Stimulated activated CD4-positive, alpha-beta T cell treated with anti-CD3 and anti-CD28 coated beads, Interleukin-12 subunit alpha, Interleukin-12 subunit beta, amount 100 ng/mL, for 4 hours (primary cell): ENCODE measurements around the gene DSTYK.
"Not testable (repeated sequence)": the region's sequence is repeated elsewhere in the genome, so short reads cannot be mapped to it uniquely, and the experiment has no call there.

Source experiments
- DNase-seq: peaks from one replicate; pipeline ENCODE4 v3.0.0-alpha.2; 2020

DSTYK gene

GRCh38 chr1:205241366-205242030 lies 30.0 kb upstream of the DSTYK start:
- no peak for DNase-seq

DNA sequence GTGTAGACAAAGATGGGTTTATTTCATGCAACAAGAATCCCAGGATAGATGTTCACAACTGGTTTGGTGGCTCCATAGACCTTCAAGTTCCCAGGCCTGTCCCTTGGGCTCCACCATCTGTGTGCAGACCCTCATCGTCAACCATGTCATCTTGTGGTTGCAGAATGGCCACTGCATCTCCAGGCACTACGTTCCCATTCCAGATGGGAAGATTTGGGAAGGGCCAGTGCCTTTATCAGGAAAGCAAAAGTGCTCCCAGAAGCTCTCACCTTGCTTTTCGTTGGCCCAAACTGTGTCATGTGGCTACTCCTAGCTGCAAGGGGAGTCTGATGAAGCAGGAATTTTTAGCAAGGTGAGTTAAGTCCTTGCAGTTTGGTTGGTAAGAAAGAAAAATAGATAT lies 29.1 kb upstream of the DSTYK start:
- DNase-seq = no peak

DNA sequence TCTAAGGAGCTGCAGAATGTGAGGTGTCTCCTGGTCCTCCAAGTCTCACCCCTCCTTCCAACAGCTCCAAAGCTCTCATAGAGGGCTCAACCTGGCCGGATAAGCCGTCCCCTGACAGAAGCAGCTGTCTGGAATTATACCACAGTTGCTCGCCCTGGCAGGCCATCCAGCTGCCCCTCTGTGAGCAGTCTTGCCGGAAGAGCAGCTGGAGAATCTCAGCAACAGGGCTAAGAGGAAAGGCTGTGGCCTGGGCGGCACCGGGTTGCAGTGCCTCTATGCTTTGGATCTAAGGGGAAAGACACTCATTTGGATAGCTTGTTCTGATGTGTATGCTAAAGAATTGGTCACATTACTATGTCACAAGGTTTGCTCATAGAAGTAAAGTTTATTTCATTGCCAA lies 28.6 kb upstream of the DSTYK start:
- no peak for DNase-seq

DNA sequence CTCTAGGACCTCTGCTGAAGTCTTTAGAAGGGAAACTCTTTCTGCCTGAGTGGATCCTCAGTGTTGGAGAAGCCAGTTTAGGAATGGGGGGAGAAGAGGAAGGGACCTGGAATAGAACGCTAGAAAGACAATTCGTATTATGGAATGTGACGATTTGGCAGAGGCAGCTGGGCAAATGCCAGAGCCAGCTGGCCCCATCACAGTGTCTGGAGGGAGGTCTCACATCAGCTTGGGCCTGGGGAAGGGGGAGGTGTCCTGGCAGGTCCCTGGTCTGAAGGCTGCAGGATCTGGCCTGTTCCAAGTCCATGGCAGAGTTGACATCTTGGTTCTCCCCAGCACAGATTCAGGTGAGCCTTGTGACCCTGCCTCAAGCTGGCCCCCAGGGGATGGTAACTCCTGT lies 27.6 kb upstream of the DSTYK start:
- DNase-seq = no peak

DNA sequence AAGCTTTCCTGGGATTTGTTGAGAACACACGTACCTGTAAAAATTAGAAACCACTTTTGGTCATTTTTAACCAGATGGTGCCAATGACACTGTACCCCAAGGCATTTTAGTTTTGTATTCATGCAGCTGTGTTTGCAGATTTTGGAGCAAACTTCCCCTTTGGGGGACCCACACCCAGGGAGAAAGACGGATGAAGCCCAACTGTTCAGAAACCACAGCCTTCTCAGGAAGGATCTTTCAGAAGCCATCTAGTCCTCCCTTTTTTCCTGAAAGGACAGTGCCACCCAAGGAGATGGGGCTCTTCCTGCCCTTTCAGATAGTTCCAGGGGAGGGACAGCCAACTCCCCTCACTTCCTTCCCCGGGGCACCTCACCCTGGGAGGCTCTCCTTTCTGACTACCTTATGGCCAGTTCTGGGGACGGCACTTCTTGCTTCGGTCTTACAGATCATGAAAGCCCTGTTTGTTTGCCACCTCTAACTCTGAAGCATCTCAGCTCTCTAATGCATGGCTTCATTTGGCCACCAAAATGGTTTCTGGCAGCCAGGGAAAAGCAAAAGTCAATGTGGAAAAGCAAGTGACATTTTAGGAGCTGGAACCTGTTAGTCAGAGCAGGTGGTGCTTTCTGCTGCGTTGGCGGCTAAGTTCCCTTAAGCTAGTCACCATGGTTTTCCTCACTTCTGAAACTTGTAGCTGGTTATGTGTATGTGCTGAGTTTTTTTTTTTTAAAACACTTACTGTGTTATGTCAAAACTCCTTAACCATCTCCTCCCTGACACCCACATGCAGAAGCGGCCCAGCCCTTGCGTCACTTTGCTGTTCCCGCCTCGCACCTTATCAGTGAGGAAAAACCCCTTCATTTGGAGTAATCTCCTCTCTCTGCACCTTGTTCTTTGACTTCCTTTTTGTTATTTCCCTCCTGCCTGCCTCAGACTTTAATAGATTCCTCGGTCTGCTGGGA lies 26.3 kb upstream of the DSTYK start:
- DNase-seq = peak; percentile 50

- DNase-seq = no peak
These were observed 25.5 kb upstream of the DSTYK start for GRCh38 chr1:205236951-205237475.

DNA sequence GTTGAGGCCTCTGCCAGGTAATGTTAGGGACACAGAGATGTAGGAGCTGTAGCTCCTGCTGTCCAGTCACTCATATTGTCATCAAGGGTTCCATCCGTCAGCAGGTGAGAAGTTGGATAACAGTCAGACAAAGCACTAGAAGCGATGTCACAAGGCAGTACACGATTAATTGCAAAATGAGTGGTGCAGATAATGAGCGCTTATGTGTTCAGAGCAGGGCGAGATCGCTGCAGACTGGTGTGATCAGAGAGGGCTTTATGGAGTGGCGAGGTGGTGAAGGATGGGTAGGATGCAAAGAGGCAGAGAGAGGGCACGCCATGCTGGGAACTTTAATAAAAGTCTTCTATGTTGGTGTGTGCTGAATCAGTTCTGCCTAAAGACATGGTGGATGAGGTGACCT lies 25.0 kb upstream of the DSTYK start:
- DNase-seq = no peak

- no peak for DNase-seq
These were observed 24.4 kb upstream of the DSTYK start for GRCh38 chr1:205235951-205236350.

DNA sequence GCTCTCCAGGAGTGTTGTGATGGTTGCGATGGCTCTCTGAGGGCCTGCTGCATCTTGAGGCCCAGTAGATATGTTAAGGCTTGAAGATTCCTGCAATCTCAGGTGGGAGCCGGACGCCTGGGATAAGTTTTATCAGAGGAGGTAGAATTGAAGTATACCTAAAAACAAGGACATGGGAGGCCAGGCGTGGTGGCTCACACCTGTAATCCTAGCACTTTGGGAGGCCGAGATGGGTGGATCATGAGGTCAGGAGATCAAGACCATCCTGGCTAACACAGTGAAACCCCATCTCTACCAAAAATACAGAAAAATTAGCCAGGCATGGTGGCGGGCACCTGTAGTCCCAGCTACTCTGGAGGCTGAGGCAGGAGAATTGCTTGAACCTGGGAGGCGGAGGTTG lies 22.5 kb upstream of the DSTYK start:
- DNase-seq = not testable (repeated sequence)

GRCh38 chr1:205232945-205233397 lies 21.5 kb upstream of the DSTYK start:
- no peak for DNase-seq

DNA sequence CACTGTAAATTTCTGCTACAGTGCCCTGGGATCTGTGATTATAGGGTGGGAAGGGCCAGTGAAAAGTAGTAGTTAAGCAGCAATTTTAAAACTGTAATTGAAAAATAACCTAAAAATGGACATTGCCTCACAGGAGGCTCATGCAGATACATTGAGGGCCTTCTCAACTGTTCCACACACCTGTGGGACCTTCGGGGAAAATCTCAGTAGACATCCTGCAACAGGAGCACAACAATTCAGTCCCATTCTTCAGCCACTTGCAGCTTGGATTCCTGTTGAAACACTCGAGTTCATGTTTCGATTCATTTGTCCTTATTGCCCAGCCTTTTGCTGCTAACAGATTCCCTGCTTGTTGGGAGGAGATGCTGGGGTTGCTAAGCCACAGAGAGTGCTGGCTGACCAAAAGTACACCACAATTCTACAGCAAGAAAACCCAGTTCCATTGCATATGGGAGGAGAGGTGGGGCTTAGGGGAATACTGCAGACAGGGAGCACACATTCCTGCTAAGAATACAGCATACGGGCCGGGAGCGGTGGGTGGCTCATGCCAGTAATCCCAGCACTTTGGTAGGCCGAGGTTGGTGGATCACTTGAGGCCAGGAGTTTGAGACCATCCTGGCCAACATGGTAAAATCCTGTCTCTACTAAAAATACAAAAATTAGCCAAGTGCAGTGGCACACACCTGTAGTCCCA lies 20.8 kb upstream of the DSTYK start:
- no peak for DNase-seq

DNA sequence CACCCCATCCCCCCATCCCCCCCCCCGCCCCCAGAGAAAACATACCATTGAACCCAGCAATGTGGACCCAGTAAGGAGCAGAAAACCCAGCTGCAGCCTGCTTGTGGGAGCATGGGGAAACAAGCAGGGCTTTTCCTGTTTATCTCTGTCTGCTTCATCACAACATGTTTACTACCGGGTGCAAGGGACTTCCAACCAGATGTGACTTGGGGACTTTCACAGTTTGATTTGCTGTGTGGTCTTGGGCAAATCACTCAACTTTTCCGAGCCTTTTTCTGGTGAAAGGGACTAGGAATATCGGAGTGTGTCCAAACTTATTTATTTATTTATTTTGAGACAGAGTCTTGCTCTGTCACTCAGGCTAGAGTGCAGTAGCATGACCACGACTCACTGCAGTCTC lies 19.5 kb upstream of the DSTYK start:
- no peak for DNase-seq

DNA sequence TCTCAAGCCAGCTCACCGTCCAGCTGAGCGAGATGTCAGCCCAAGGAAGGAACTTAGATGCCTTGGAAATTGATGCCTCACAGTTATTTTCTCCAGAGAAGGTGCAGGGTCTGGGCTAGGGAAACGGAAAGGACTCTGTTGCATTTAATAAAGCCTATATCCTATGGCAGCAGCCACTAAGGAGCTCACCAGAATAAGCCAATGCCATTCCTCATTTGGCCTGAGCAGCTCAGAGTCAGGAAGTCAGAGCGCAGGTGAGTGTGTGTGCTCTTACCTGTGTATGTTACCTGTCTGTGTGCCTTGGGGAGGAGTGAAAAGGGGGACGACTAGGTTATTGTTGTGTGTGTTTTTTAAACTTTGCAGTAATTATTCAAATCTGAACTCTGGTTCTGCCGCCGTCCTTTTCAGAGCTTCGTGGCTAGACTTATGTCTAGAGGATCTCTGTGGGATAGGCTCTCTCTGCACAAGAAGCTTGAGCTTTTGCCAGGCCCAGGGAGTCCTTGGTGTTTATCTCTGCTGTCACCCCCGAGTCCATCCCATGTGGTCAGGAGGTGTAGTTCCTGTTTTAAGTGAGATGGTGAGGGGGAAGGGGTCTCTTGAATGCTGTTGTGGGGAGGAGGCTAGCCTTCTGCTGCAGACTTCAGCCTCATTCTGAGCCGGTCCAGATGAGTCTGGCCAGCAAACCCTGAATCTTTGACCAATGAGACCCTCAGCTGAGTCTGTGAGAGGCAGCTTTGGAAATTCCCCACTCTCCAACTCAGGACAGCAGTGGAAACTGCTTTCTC lies 18.6 kb upstream of the DSTYK start:
- DNase-seq = no peak

- peak; percentile 50 for DNase-seq
These were observed 17.9 kb upstream of the DSTYK start for GRCh38 chr1:205229399-205229871.

DNA sequence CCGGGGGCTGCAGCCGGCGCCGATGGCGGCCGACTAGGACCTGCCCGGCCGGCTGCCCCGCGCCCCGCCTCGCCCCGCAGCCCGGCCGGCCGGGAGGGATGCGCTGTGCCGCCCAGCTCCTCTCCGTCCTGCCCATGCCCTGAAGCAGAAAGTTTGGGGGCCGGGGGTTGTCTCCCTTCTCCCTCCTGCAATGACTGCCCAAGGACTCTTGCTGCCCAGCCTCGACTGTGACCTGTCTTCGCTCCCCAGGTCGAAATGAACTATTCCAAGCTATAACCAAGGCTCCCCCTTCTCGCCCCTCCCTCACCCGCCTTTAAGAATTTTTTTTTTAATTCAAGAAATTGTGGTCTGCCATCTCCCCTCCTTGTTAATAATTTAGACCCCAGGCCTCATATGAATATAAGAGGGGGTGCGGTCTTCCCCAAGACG lies 16.6 kb upstream of the DSTYK start:
- DNase-seq = no peak

GRCh38 chr1:205227584-205228013 lies 16.1 kb upstream of the DSTYK start, which contains the start of gene TMCC2:
TSS of gene TMCC2 (plus strand) at chr1:205227946. CDS start at chr1:205228565, 619 bp downstream.
- peak; percentile 78 for DNase-seq

DNA sequence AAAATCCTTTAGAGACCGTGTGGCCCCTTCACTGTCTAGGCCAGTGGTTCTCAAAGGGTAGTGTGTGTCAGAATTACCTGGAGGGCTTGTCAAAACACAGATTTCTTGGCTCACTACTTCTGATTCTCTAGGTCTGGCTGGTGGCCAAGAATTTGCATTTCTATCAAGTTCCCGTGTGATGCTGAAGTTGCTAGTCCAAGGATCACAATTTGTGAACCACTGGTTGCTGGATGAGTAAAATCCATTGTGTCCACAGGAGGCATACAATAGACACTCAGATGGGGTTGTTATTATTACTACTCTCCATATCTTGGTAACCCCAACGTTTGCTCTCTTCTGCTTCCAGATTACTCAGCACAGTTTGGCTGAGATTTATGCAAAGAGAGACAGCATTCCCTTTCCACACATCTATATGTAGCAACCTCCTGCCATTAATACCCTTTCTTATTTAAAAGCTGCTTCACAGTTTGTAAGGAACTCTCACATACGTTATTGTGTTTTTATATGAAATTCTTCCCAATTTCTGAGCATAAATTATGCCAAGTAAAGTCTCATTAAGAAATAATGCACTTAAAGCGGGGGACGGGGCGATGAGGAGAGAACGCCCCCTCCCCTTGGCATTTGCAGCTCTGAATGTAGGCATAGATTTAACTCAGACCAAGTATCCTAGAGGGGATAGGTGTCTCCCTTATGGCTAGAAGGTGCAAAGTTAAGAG lies 15.5 kb upstream of the DSTYK start:
- DNase-seq = no peak

DNA sequence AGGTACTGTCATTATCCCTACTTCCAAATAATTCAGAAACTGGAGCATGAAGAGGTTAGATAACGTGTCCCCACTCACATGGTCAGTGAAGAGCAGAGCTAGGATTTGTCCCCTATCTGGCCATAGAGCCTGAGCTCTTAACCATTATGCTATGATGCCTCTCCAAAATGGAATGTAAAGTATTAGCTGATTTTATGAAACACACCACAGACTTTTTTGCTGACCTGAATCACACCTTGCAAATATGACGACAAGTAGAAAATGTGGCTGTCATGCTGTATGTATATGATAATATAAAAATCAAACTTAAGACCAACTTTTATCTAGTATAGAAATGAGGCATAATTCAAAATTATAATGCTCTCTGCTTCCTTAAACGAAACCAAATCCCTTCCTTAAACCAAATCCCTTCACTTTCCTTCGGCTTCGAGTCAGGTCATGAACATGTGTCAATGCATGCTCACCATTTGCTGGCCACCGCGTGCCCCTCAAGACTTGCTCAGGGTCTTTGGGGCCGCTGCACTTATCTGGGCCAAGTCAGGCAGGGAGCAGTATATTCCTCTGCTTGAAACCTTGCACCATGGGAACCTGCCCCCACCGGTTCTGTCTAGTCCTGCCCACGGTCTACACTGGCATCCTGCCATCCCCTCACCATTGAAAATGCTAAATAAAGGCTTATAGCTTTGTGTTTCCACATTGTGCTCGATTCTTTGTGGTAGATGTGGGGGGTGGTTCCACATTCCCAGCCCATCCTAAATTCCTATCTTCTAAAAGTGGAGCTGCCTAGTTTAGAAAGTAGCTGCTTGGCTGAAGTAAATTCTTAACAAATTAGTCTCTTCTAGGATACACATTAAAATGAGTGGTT lies 14.6 kb upstream of the DSTYK start:
- DNase-seq = no peak

- no peak for DNase-seq
These were observed 13.2 kb upstream of the DSTYK start for GRCh38 chr1:205224736-205225135.

GRCh38 chr1:205220421-205220820 lies 8.9 kb upstream of the DSTYK start:
- no peak for DNase-seq
